Measurements from ENCODE around the gene SYT13. TPM values are rescaled to one million over a fixed set of nuclear protein-coding genes. Genes with fewer than 3 reads are reported as not detected.

Gene SYT13
- total and polyA plus RNA-seq, 2 of the 4 experiments (the other 2 are of a cell fraction): not detected

GRCh38 chr11:45313171-45313865 is 27.2 kb upstream of the SYT13 start:
- H2BK15ac ChIP-seq (ENCODE audit: low read depth, low read length): no peak overlapping the region
- WGBS, 2 experiments (ENCODE audit: extremely low coverage in 2 of 2, insufficient read length in 1 of 2): no CpG with 5 or more reads among the region's 1 CpG
- no peak overlapping the region for H3K14ac ChIP-seq (replicated peaks; ENCODE audit: low read depth, low read length)
- TF ChIP-seq SMC3 (IDR thresholded peaks at IDR 0.05; ENCODE audit: low read depth, low read length) (no peak), CHD1 (IDR thresholded peaks at IDR 0.05; ENCODE audit: low read depth, low read length) (no peak), FOS (IDR thresholded peaks at IDR 0.05; ENCODE audit: low read depth, low read length) (no peak), ELK1 (IDR thresholded peaks at IDR 0.05; ENCODE audit: borderline replicate concordance, low read depth, low read length) (no peak), NFE2L2 (IDR thresholded peaks at IDR 0.05; ENCODE audit: low read depth, low read length) (no peak), POLR2A (IDR thresholded peaks at IDR 0.05; ENCODE audit: low read depth, low read length) (no peak), CEBPB (IDR thresholded peaks at IDR 0.05; ENCODE audit: low read depth, low read length) (no peak), RFX5 (IDR thresholded peaks at IDR 0.05; ENCODE audit: low read depth, low read length) (no peak), RAD21 (IDR thresholded peaks at IDR 0.05; ENCODE audit: low read length) (no peak), MAFK (IDR thresholded peaks at IDR 0.05; ENCODE audit: low read depth, low read length) (no peak), MAZ (IDR thresholded peaks at IDR 0.05; ENCODE audit: borderline replicate concordance, low read depth, low read length) (no peak), BHLHE40 (IDR thresholded peaks at IDR 0.05; ENCODE audit: low read depth, low read length) (no peak), MXI1 (IDR thresholded peaks at IDR 0.05; ENCODE audit: borderline replicate concordance, low read depth, low read length) (no peak), USF2 (IDR thresholded peaks at IDR 0.05; ENCODE audit: low read depth, low read length) (no peak), RCOR1 (IDR thresholded peaks at IDR 0.05; ENCODE audit: insufficient replicate concordance, low read length) (no peak)
- TF ChIP-seq, protein P1, sequence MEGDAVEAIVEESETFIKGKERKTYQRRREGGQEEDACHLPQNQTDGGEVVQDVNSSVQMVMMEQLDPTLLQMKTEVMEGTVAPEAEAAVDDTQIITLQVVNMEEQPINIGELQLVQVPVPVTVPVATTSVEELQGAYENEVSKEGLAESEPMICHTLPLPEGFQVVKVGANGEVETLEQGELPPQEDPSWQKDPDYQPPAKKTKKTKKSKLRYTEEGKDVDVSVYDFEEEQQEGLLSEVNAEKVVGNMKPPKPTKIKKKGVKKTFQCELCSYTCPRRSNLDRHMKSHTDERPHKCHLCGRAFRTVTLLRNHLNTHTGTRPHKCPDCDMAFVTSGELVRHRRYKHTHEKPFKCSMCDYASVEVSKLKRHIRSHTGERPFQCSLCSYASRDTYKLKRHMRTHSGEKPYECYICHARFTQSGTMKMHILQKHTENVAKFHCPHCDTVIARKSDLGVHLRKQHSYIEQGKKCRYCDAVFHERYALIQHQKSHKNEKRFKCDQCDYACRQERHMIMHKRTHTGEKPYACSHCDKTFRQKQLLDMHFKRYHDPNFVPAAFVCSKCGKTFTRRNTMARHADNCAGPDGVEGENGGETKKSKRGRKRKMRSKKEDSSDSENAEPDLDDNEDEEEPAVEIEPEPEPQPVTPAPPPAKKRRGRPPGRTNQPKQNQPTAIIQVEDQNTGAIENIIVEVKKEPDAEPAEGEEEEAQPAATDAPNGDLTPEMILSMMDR (conservative IDR thresholded peaks at IDR 0.05; ENCODE audit: low read depth, low read length): no peak
- dilution Hi-C loops (cut with HindIII; ENCODE audit: low sequenced_read_pairs, unreplicated experiment): no loop called here
- no peak overlapping the region for H4K91ac ChIP-seq (ENCODE audit: insufficient read depth, low read depth, low read length)
- ChIA-PET CTCF (no interaction called here), POLR2A (ENCODE audit: unreplicated experiment) (no interaction called here)
- no peak overlapping the region for H2AK9ac ChIP-seq (replicated peaks; ENCODE audit: low read depth, low read length, poor library complexity)
- no peaks in the 10 kb centered on the region for H3K79me1 ChIP-seq (ENCODE audit: low read depth in 1 of 2, low read length in 2 of 2)
- no peak overlapping the region for H2AK5ac ChIP-seq (ENCODE audit: low read depth, low read length)
- no peaks in the 10 kb centered on the region for H3K9me1 ChIP-seq (ENCODE audit: insufficient read depth, low read length)
- H3K4me1 ChIP-seq (ENCODE audit: control insufficient read depth, insufficient read depth, low read length): no peaks in the 10 kb centered on the region
- no peak overlapping the region for H2BK120ac ChIP-seq (ENCODE audit: low read depth, low read length)
- H3K36me3 ChIP-seq (ENCODE audit: control insufficient read depth, insufficient read depth, low read length): no peaks in the 10 kb centered on the region
- no peak overlapping the region for H3K27ac ChIP-seq (ENCODE audit: insufficient read depth, low read length)
- intact Hi-C loops (cut with micrococcal nuclease): no loop called here
- H3K9me3 ChIP-seq (ENCODE audit: control insufficient read depth, insufficient read depth, low read length): no peaks in the 10 kb centered on the region
- H2BK5ac ChIP-seq (ENCODE audit: low read depth, low read length, poor library complexity, severe bottlenecking): no peak overlapping the region
- no peak overlapping the region for H3K4ac ChIP-seq (ENCODE audit: low read depth, low read length)
- no peak overlapping the region for H3K4me3 ChIP-seq (ENCODE audit: insufficient read depth, low read depth, low read length)
- H2BK20ac ChIP-seq (ENCODE audit: low read depth, low read length): no peak overlapping the region
- H2AFZ ChIP-seq (replicated peaks; ENCODE audit: low read length, poor library complexity): no peak overlapping the region
- no peak overlapping the region for H3K4me2 ChIP-seq (ENCODE audit: low read depth, low read length)
- in situ Hi-C loops (cut with MboI; ENCODE audit: low sequenced_read_pairs): no loop called here
- H3K56ac ChIP-seq (ENCODE audit: extremely low read depth, insufficient read depth, low read length): no peak overlapping the region
- H3K27me3 ChIP-seq (ENCODE audit: control insufficient read depth, insufficient read depth, low read length): peaks cover 8% of the 10 kb centered on the region
- BruUV-seq (replicated peaks): no TSS peak
- H3K23ac ChIP-seq (ENCODE audit: low read depth, low read length): no peak overlapping the region
- no peaks in the 10 kb centered on the region for H4K20me1 ChIP-seq (ENCODE audit: insufficient read depth, low read length)
- DNase-seq: no peak
- no peak overlapping the region for H3K18ac ChIP-seq (ENCODE audit: low read depth, low read length)
- no peak overlapping the region for H4K8ac ChIP-seq (ENCODE audit: low read depth in 2 of 2, low read length in 2 of 2)
- H4K5ac ChIP-seq (ENCODE audit: low read depth, low read length): no peak overlapping the region
- no peak for ATAC-seq (ENCODE audit: low read depth)
- H3K9ac ChIP-seq (ENCODE audit: low read depth, low read length): no peak overlapping the region
